GM12865 (cell line): ENCODE measurements around the gene HEATR5B.
A peak's percentile ranks its signal among the peaks of the same experiment; 100 is the strongest.

Experiments used
- DNase-seq: peaks from one replicate; pipeline ENCODE4 v3.0.0; 2010; ENCODE audit warnings: low read depth
- H3K4me3 ChIP-seq: 2 replicates; pipeline ENCODE4 v1.5.1; 2011; ENCODE audit warnings: mild to moderate bottlenecking, low read depth, low read length, control low read depth
- CTCF ChIP-seq: IDR thresholded peaks from 2 replicates; pipeline ENCODE4 v1.5.1; 2011; ENCODE audit warnings: low read length, control low read depth, low read depth, inconsistent platforms; ENCODE audit not compliant: insufficient read depth; ENCODE audit errors: missing control alignments

Gene HEATR5B

GRCh38 chr2:37083873-37084794, at the start of gene HEATR5B, which contains the start of gene GPATCH11:
Gene HEATR5B (minus strand): TSS chr2:37084372. CDS start chr2:37083414, 958 bp downstream.
Gene GPATCH11 (plus strand): TSS chr2:37084518. CDS start chr2:37088382, 3,864 bp downstream.
- no peak for TF ChIP-seq CTCF
- peak; percentile 97 for DNase-seq
- H3K4me3 ChIP-seq: peak within 1 kb of the TSS; percentile 62

GRCh38 chr2:37132914-37133313, 48.7 kb upstream of the HEATR5B start:
- TF ChIP-seq CTCF: no peak
- H3K4me3 ChIP-seq: no peak overlapping the region
- DNase-seq: no peak

GRCh38 chr2:37125416-37125815, 41.2 kb upstream of the HEATR5B start:
- no peak for DNase-seq
- TF ChIP-seq CTCF: no peak
- no peak overlapping the region for H3K4me3 ChIP-seq

- no peak for DNase-seq
- H3K4me3 ChIP-seq: no peak overlapping the region
- no peak for TF ChIP-seq CTCF
Observed at GRCh38 chr2:37119157-37119556, 35.0 kb upstream of the HEATR5B start.

DNA sequence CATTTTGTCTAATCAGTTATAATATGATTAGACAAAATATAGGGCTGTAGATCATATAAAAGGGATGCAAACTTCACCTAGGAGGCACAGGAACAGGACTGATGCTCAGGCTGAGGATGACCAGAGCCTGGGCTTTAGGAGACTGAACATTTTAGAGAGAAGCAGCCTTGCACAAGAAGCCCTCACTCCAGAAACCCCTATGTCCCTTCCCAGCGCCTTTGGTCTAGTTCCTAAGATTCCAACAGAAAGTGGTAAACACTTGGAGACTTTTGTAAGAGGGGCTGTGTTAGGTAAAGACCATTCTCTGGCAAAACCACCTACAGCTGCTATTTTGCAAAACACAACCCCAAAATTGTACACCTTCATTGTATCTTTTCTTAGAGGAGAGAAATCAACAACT, 33.4 kb upstream of the HEATR5B start:
- TF ChIP-seq CTCF: no peak
- no peak overlapping the region for H3K4me3 ChIP-seq
- no peak for DNase-seq

- no peak for TF ChIP-seq CTCF
- DNase-seq: no peak
- no peak overlapping the region for H3K4me3 ChIP-seq
Observed at GRCh38 chr2:37111958-37112357, 27.8 kb upstream of the HEATR5B start.
